WTC11 (cell line): ENCODE measurements around the gene FAM124B.

Experiments
- JAZF1 ChIP-seq: fragments of 250-450 bp; sonication (Bioruptor Pico); IDR thresholded peaks from 2 replicates; pipeline ENCODE4 v1.9.0; 2021; ENCODE audit warnings: moderate library complexity, mild to moderate bottlenecking, inconsistent platforms
- NR2C2 ChIP-seq: sonication (generic); formaldehyde crosslinking; IDR thresholded peaks from 2 replicates; pipeline ENCODE4 v1.8.0; 2022; ENCODE audit warnings: mild to moderate bottlenecking, missing genetic modification reagents
- SP1 ChIP-seq: sonication (generic); formaldehyde crosslinking; conservative IDR thresholded peaks from 2 replicates; pipeline ENCODE4 v1.8.1; 2022; ENCODE audit warnings: missing genetic modification reagents
- TEAD4 ChIP-seq: sonication (generic); formaldehyde crosslinking; IDR thresholded peaks from 2 replicates; pipeline ENCODE4 v1.8.0; 2022; ENCODE audit warnings: mild to moderate bottlenecking, missing genetic modification reagents
- ZNF138 ChIP-seq: sonication (generic); formaldehyde crosslinking; conservative IDR thresholded peaks from 2 replicates; pipeline ENCODE4 v1.8.1; 2022; ENCODE audit warnings: mild to moderate bottlenecking, moderate library complexity, missing genetic modification reagents
- TF ChIP-seq, protein P1 (sequence below): sonication (generic); formaldehyde crosslinking; IDR thresholded peaks from 2 replicates; pipeline ENCODE4 v1.8.1; 2023; ENCODE audit warnings: mild to moderate bottlenecking, moderate library complexity, missing genetic modification reagents
- TF ChIP-seq, protein P2 (sequence below): fragments of 200-600 bp; IDR thresholded peaks from 2 replicates; pipeline ENCODE4 v1.8.0; 2022; ENCODE audit warnings: antibody characterized with exemption
- TF ChIP-seq, protein P3 (sequence below): sonication (generic); formaldehyde crosslinking; IDR thresholded peaks from 2 replicates; pipeline ENCODE4 v1.8.1; 2022; ENCODE audit warnings: low read depth, mild to moderate bottlenecking, moderate library complexity, missing genetic modification reagents, borderline replicate concordance
- TF ChIP-seq, protein P4 (sequence below): sonication (generic); formaldehyde crosslinking; conservative IDR thresholded peaks from 2 replicates; pipeline ENCODE4 v1.8.1; 2022; ENCODE audit warnings: mild to moderate bottlenecking, missing genetic modification reagents

DNA sequence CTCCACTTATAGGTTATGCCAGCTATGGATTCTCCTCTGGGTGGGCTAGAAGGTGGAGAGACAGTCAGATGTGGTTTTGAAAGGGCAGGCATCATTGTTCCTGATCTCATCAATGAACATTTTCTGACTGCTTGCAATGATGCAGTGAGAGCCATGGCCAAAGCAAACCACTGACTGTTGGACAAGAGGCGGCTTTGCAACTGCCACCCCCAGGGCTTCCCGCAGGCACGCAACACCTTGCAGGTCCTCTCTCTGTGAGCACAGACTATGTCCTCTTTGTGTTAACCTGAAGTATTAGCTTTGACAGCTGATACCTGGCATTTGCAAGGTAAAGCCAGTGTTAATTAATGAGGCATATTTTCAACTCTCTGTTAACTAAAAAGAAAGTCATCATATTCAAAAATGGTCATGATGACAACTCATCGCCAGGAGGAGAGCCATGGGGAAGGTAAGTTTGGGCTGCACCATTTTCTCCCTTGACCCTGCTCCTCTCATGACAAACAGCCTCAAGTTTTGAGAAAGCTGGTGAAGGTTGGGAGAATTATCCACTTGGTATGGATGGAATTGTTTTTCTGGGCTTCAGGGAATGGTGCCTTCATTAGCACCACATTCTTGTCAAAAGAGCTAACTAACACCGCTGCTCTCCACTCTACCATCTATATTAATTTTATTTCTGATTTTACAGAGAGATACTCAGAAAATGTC, 14.9 kb upstream of the FAM124B start:
- TF ChIP-seq, protein P1, sequence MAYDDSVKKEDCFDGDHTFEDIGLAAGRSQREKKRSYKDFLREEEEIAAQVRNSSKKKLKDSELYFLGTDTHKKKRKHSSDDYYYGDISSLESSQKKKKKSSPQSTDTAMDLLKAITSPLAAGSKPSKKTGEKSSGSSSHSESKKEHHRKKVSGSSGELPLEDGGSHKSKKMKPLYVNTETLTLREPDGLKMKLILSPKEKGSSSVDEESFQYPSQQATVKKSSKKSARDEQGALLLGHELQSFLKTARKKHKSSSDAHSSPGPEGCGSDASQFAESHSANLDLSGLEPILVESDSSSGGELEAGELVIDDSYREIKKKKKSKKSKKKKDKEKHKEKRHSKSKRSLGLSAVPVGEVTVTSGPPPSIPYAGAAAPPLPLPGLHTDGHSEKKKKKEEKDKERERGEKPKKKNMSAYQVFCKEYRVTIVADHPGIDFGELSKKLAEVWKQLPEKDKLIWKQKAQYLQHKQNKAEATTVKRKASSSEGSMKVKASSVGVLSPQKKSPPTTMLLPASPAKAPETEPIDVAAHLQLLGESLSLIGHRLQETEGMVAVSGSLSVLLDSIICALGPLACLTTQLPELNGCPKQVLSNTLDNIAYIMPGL (CRISPR knock-in tag): no peak
- TF ChIP-seq, protein P2, sequence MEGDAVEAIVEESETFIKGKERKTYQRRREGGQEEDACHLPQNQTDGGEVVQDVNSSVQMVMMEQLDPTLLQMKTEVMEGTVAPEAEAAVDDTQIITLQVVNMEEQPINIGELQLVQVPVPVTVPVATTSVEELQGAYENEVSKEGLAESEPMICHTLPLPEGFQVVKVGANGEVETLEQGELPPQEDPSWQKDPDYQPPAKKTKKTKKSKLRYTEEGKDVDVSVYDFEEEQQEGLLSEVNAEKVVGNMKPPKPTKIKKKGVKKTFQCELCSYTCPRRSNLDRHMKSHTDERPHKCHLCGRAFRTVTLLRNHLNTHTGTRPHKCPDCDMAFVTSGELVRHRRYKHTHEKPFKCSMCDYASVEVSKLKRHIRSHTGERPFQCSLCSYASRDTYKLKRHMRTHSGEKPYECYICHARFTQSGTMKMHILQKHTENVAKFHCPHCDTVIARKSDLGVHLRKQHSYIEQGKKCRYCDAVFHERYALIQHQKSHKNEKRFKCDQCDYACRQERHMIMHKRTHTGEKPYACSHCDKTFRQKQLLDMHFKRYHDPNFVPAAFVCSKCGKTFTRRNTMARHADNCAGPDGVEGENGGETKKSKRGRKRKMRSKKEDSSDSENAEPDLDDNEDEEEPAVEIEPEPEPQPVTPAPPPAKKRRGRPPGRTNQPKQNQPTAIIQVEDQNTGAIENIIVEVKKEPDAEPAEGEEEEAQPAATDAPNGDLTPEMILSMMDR: no peak
- TF ChIP-seq JAZF1 (CRISPR knock-in tag) (no peak), SP1 (no peak), ZNF138 (CRISPR knock-in tag) (no peak), NR2C2 (no peak), TEAD4 (CRISPR knock-in tag) (no peak)
- TF ChIP-seq, protein P3, sequence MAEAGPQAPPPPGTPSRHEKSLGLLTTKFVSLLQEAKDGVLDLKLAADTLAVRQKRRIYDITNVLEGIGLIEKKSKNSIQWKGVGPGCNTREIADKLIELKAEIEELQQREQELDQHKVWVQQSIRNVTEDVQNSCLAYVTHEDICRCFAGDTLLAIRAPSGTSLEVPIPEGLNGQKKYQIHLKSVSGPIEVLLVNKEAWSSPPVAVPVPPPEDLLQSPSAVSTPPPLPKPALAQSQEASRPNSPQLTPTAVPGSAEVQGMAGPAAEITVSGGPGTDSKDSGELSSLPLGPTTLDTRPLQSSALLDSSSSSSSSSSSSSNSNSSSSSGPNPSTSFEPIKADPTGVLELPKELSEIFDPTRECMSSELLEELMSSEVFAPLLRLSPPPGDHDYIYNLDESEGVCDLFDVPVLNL (CRISPR knock-in tag): no peak
- TF ChIP-seq, protein P4, sequence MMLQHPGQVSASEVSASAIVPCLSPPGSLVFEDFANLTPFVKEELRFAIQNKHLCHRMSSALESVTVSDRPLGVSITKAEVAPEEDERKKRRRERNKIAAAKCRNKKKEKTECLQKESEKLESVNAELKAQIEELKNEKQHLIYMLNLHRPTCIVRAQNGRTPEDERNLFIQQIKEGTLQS (CRISPR knock-in tag): no peak
